ENCODE measurements around the gene FBXW9. TPM values are rescaled to one million over a fixed set of nuclear protein-coding genes. Genes with fewer than 3 reads are reported as not detected.

FBXW9 gene
- polyA plus RNA-seq, 1 donor from 2014 or later = 16.2 TPM

DNA sequence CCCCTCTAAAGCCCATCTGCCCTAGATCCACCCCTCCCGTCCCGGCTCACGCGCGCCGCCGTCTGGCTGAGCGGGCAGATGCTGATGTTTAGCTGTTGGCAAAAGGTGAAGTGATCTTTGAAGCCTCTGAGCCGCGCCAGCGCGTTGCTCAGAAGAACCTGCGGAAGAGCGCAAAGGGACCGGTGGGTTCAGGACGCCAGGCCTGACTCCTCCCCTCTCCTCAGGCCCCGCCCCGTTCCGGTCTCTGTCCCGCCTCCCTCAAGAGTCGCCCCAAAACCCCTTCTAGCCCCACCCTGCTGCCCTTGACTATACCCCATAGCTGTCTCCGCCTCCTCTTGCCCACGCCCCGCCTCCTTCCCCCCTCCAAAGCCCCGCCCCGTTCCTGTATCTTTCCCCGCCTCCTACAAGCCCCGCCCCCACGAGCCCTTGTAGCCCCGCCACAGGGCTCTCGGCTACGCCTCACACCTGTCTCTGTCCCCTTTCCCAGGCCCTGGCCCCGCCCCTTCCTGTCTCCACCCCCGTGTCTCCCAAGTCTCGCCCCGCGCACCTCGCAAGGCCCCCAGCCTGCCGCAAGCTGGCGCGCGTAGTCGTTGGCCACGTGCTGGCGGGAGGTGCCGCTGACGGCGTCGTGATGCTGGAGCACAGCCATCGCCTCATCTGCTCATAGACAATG is 39.4 kb downstream of the FBXW9 start:
- Histone ChIP-seq H3K36me3 (ENCODE audit: insufficient read depth, low read length) (no peaks in the 10 kb centered on the region), H3K27me3 (ENCODE audit: insufficient read depth, low read depth, low read length) (no peaks in the 10 kb centered on the region), H3K9ac (ENCODE audit: low read length) (no peak overlapping the region), H3K79me2 (replicated peaks; ENCODE audit: insufficient read depth, low read length) (no peaks in the 10 kb centered on the region), H3K9me2 (ENCODE audit: insufficient read depth, low read length) (no peaks in the 10 kb centered on the region), H3K4me2 (ENCODE audit: low read length) (no peak overlapping the region), H3K4me3 (ENCODE audit: low read length) (no peak overlapping the region), H3K27ac (ENCODE audit: low read length) (no peak overlapping the region), H2AFZ (ENCODE audit: low read depth, low read length) (no peak overlapping the region), H3F3A (ENCODE audit: insufficient read depth, low read length, poor library complexity, severe bottlenecking) (no peaks in the 10 kb centered on the region), H3K9me3 (ENCODE audit: low read length) (no peaks in the 10 kb centered on the region), H4K20me1 (ENCODE audit: insufficient read depth) (no peaks in the 10 kb centered on the region)
- TF ChIP-seq EZH2 (IDR thresholded peaks at IDR 0.05; ENCODE audit: borderline replicate concordance, insufficient read depth, low read length, poor library complexity, severe bottlenecking) = no peak
- TF ChIP-seq, protein P1, sequence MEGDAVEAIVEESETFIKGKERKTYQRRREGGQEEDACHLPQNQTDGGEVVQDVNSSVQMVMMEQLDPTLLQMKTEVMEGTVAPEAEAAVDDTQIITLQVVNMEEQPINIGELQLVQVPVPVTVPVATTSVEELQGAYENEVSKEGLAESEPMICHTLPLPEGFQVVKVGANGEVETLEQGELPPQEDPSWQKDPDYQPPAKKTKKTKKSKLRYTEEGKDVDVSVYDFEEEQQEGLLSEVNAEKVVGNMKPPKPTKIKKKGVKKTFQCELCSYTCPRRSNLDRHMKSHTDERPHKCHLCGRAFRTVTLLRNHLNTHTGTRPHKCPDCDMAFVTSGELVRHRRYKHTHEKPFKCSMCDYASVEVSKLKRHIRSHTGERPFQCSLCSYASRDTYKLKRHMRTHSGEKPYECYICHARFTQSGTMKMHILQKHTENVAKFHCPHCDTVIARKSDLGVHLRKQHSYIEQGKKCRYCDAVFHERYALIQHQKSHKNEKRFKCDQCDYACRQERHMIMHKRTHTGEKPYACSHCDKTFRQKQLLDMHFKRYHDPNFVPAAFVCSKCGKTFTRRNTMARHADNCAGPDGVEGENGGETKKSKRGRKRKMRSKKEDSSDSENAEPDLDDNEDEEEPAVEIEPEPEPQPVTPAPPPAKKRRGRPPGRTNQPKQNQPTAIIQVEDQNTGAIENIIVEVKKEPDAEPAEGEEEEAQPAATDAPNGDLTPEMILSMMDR (IDR thresholded peaks at IDR 0.05; ENCODE audit: poor library complexity, severe bottlenecking) = no peak
- TF ChIP-seq MXI1 (conservative IDR thresholded peaks at IDR 0.05; ENCODE audit: poor library complexity, severe bottlenecking) = no peak
- no peak for TF ChIP-seq SMC3 (conservative IDR thresholded peaks at IDR 0.05; ENCODE audit: poor library complexity)
- no peak for TF ChIP-seq RAD21 (conservative IDR thresholded peaks at IDR 0.05)
- TF ChIP-seq REST (IDR thresholded peaks at IDR 0.05; ENCODE audit: borderline replicate concordance) = no peak
- TF ChIP-seq TAF1 (IDR thresholded peaks at IDR 0.05; ENCODE audit: low read depth) = no peak
- TF ChIP-seq EP300 (conservative IDR thresholded peaks at IDR 0.05; ENCODE audit: poor library complexity, severe bottlenecking) = no peak

- Histone ChIP-seq H3K27ac (ENCODE audit: low read length) (no peak overlapping the region), H3K36me3 (ENCODE audit: insufficient read depth, low read length) (no peaks in the 10 kb centered on the region), H3K4me3 (ENCODE audit: low read length) (no peak overlapping the region), H3K27me3 (ENCODE audit: insufficient read depth, low read depth, low read length) (no peaks in the 10 kb centered on the region), H3F3A (ENCODE audit: insufficient read depth, low read length, poor library complexity, severe bottlenecking) (no peaks in the 10 kb centered on the region), H3K9me3 (ENCODE audit: low read length) (no peaks in the 10 kb centered on the region), H3K4me2 (ENCODE audit: low read length) (no peak overlapping the region), H4K20me1 (ENCODE audit: insufficient read depth) (no peaks in the 10 kb centered on the region), H3K79me2 (replicated peaks; ENCODE audit: insufficient read depth, low read length) (no peaks in the 10 kb centered on the region), H3K9me2 (ENCODE audit: insufficient read depth, low read length) (no peaks in the 10 kb centered on the region), H3K9ac (ENCODE audit: low read length) (no peak overlapping the region), H2AFZ (ENCODE audit: low read depth, low read length) (no peak overlapping the region)
- TF ChIP-seq REST (IDR thresholded peaks at IDR 0.05; ENCODE audit: borderline replicate concordance) (no peak), SMC3 (conservative IDR thresholded peaks at IDR 0.05; ENCODE audit: poor library complexity) (no peak), POLR2AphosphoS5 (IDR thresholded peaks at IDR 0.05) (no peak), TAF1 (IDR thresholded peaks at IDR 0.05; ENCODE audit: low read depth) (no peak), MXI1 (conservative IDR thresholded peaks at IDR 0.05; ENCODE audit: poor library complexity, severe bottlenecking) (no peak), EZH2 (IDR thresholded peaks at IDR 0.05; ENCODE audit: borderline replicate concordance, insufficient read depth, low read length, poor library complexity, severe bottlenecking) (no peak), RAD21 (conservative IDR thresholded peaks at IDR 0.05) (no peak)
- TF ChIP-seq, protein P1 (IDR thresholded peaks at IDR 0.05; ENCODE audit: poor library complexity, severe bottlenecking) = no peak
Measured at GRCh38 chr19:12655546-12655945, 40.9 kb downstream of the FBXW9 start.

Data from neural cell (in vitro differentiated cells).